CD4-positive, alpha-beta T cell treated with Interleukin-21 for 1 hour (primary cell): ENCODE results near the gene SLC30A9.

Experiments used
- DNase-seq: peaks from one replicate; pipeline ENCODE4 v3.0.0-alpha.2; 2020

SLC30A9 gene

DNA sequence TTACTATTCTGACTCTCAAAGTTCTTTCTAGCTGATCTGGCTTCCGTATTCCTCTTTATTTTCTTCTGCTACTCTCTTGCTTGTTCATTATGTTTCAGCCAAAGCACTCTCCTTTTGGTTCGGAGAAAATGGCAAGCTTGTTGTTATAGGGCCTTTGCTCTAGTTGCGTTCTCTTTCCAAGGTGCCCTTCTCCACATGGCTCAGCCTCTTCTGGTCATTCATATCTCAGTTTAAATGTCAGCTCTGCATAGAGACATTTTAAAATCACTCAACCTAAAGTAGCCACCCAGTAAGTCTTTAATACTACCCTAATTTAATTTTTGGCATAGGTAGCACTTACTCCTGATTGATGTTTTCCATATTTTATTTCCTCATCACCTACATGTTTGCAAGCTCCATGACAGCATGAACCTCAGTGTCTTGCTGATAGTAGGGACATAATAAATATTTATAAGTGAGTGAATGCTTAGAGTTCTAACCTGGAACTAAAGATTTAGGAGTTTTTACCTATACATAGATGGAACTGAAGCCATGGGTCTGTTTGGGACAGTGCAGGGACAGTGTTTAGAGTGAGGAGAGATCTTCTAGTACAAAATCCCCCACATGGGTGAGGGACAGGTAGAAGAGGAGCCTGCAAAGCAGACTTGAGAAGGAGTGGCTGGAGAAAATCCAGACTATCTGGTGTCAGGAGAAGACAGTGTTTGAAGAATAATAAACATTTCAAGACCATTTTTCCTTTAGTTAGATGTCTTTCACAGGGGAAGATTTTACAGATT lies 17.9 kb downstream of the SLC30A9 start:
- DNase-seq, result no peak

DNA sequence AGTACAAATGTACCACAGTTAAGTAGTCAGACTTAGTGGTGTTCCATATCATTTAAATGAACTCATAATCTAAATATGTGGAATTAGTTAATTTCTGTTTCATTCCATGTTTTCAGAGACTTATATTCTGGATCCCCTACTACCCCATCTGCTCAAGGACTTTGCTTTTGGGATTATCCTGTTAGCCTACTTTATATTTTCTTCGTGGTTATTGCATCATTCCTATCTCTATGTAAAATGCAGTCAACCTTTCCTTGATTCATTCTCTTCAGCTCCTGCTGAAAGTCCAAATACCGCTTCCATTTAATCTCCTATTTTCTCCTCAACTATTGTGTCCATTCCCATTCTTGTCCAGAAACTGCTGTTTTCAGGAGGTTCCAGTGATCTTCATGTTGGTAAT lies 25.1 kb downstream of the SLC30A9 start:
- DNase-seq, result no peak

DNA sequence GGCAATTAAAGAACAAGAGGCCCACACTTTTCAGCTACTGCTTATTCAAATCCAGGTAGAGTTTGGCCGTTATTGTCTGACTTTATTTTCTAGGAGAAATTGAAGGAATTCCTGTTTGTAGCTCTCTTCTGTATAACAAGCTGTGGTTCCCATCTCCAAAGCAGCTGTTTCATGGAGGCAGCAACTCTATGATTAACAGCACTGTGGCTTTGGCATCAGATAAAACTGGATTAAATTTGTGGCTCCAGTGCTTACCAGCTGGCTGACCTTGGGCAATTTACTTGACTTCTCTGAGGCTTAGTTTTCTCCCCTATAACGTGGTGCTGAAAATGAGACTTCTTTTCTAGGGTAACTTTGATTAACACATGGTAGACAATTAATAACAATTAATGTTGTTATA lies 28.1 kb downstream of the SLC30A9 start:
- DNase-seq, result no peak

DNA sequence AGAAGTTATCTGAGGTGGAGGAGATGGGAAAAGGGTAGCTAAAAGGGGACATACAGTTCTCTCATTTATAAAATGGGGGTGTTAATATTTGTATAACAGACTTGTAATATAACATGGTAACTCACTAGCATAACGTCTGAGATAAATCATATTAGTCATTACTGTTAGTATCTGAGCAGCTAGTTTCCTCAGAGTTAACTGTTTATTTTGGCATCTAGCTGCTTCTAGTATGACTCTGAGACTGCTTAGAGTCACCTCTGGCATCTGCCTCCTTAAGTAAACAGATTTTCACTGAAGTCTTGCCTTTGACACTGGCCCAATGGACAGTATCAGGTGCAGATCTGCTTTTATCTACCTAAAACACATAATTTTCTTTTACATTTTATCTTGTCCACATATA lies 58.1 kb downstream of the SLC30A9 start:
- DNase-seq, result no peak

DNA sequence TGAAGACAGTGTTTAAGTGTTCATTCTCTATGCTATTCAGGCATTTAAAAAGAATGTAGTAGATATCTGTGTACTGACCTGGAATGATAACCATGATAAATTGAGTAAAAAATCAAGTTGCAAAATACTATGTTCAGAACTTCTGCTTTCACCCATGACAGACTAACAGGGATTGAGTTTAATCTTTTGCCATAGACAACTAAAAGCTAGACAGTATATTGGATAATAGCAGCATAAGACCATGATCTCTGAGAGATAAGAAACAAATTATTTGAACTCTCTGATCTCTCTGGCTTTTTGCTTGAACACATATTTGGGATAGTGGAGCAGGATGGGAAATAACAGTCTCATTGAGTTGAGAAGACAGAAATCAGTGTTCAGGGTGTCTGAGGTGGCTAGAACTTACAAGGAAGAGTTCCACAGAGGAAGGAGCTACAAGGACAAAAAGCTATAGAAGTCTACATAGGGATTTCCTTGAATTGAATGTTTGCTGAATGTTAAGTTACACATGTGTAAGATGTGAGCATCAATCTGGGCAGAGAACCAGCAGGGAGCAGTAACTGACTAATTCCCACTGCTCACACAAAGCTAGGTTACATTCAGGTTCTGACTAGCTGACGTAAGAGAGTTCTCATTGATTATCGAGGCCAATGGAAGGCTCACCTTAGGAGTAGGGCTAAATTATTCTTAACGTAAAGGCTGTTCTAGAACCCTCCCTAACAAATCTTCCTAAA lies 60.4 kb downstream of the SLC30A9 start:
- no peak for DNase-seq

DNA sequence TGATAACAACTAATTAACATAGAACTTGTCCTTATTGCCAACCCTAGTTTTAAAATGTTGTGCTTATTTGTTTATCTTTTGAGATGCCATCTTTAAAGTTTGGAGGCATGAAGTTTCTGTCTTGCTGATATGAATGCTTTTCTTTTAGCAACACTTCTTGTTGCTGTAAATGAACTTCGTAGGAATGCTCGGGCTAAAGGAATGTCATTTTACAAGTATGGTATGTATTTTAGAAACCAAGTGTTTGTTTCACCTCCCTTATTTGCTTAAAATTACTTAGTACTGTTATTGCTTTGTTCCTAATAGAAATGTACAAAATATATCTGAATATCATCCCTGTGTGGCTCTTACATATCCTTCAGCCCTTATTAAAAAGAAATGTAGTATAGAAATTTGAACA lies 76.1 kb downstream of the SLC30A9 start:
- no peak for DNase-seq

DNA sequence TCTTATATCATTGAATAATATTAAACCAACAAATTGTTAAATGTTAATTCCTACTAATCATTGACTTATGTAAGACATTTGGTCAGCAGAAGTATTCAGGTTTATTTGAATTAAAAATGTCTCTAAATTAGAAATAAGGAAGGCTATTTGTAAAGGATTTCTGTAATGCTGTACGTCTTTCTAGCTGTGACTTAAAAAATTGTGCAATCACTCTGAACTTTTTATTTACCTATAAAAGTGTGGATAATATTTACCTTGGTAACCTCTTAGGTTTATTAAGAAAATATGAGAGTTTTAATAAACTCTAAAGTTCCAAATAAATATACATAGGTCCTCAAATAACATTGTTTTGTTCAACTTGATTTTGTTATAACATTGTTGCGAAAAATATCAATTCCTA lies 76.9 kb downstream of the SLC30A9 start:
- no peak for DNase-seq

DNA sequence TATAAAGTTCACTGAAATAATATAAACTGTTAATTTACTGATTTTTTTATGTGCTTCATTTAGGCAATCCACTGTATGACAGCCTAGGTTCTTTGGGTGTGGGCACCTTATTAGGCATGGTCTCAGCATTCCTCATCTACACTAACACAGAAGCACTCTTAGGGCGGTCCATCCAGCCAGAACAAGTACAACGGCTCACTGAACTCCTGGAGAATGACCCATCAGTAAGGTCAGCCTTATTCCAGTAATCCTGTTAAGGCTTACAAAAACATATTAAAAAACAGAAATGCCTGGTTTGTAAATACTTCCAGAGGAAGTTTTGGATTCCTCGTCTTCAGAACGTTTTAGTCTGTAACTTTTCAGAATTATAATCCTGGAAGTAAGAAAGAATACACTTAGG lies 80.1 kb downstream of the SLC30A9 start:
- DNase-seq, result no peak

DNA sequence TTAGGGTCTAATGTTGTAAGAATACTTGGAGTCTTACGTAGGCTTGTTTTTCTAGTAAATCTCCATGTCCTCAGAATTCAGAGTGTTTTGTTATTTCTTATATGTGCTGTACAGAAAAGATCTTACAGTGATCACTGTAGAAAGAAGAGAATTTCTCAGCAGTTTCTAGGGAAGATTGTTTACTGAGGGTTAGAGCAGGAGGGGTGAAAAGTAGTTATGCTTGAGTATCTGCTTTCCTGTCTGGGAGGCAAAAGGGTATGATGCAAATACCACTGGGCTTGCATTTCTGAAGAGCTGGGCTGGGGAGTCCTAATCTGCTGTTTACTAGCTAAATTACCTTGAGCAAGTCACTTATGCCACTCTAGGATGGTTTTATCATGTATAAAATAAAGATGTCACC lies 84.0 kb downstream of the SLC30A9 start:
- DNase-seq, result no peak

DNA sequence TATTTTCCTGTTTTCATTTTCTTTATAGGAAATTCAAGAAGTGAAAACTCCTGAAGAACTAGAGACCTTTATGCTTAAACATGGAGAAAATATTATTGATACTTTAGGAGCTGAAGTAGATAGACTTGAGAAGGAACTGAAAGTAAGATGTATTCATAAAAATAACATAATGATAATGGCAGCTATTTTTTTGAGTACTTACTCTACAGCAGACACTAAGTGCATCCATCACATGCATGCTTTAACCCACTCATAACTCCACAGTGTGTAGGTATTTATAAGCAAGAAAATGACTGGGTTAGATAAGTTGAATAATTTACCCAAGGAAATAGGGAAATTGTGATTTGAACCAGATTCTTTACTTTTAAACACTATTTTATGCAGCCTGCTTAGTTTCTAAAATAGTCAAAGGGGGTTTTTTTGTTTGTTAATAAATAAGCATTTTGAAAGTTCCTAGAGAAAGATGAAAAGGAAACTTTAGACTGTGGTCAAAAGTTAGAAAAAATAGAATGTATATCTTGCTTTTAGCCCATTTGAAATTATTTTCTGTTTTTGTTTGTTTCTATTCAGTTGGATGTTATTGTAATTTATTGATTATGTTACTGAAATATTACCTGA lies 88.0 kb downstream of the SLC30A9 start:
- no peak for DNase-seq

DNA sequence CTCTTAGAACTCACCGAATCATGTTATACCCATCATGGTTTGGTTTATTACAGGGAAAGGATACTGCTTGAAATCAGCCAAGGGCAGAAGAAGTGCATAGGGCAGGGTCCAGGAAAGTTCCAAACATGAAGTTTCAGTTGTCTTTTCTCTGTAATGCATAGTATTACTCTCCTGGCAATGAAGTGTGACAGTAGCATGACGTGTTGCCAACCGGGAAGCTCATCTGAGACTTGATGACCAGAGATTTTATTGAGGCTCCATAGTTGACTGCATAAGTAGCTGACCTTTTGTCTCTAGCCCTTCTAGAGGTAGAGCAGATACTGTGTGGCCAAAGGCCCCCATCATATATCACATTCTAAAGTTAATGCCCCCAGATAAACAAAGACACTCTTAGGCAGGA lies 90.0 kb downstream of the SLC30A9 start:
- no peak for DNase-seq

DNA sequence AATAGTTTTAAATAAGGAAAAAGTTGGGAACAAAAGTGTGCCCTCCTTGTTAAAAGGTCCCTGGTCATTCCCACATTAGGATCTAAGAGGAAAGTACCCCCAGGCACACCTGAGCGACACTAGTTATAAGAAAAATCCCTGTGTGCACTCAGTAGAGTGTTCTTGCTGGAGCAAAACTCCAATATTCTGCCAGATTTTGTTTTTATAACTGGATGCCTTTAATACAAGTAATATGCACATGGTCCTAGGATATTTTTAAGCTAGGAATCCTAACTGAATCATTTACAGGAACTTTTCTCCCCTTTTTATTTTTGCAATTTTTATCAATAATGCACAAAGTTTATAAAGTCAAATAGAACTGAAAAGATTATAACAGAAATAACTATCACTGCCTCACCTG lies 93.5 kb downstream of the SLC30A9 start:
- no peak for DNase-seq

DNA sequence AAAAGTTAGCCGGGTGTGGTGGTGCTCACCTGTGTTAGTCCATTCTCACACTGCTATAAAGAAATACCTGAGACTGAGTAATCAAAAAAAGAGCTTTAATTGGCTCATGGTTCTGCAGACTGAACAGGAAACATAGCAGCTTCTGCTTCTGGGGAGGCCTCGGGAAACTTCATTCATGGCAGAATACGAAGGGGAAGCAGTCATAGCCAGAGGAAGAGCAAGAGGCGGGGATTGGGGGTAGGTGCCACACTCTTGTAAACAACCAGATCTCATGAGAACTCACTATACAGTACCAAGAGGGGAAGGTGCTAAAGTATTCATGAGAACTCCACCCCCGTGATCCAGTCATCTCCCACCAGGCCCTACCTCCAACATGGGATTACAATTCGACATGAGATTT lies 98.1 kb downstream of the SLC30A9 start:
- DNase-seq, result no peak

DNA sequence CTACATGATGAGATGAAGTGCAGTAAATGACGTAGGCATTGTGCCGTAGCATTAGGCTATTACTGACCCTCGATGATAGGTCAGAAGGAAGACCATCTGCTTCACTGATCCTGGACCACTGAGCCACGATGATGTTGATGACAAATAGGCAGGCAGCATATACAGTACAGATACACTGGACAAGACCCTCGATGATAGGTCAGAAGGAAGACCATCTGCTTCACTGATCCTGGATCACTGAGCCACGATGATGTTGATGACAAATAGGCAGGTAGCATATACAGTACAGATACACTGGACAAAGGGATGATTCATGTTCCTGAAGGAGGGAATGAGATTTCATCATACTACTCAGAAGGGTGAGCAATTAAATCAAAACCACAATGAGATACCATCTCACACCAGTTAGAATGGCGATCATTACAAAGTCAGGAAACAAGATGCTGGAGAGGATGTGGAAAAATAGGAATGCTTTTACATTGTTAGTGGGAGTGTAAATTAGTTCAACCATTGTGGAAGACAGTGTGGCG lies 111.2 kb downstream of the SLC30A9 start:
- DNase-seq, result no peak

DNA sequence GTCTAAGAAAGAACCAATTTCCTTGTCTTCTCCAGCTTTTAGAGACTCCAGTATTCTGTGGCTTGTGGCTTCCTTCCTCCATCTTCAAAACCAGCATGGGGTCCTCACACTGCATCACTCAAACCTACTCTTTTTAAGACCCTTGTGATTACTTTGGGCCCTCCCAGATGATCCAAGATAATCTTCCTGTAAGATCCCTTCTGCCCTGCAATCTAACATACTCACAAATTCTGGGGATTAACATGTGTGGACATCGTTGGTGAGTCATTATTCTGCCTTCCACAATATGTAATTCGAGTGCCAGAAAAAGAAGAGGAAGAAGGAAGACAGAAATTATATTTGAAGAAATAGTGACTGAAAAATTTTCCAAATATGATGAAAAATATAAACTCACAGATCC lies 114.2 kb downstream of the SLC30A9 start:
- DNase-seq, result no peak

DNA sequence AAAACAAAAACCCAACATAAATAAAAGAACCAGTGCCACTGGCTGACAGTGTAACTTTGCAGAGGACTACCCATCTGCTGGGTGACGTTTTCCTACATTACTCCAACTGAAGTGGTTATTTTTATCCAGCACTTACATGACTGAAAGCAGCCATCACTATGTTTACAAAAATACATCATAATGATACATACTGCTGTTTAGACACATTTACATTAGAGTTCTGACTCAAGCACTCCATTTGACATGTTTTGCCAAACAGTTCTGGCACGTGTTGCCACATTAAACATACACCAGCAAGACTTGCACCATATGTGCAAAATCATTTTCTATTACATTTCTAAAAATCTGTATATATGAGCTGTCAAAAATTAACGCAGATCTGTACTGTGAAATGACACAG lies 122.5 kb downstream of the SLC30A9 start:
- DNase-seq, result no peak

DNA sequence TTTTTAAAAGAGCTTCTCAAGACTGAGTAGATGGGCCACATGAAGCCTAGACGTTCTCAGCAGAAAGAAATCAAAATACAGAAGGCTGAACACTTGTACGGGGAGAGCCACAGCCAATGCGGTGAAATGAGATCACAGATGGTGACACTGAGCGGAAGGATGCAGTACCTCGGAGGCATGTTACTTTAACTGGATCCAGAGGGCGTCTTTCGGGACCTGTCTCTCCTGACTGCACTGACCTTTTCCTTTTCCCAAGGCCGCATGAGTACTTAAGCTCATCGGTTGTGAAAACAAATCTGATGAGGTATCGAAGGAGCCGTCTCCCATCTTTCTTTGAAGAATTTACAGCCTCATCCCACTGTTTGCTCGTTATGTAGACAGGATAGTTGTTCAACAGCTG lies 129.6 kb downstream of the SLC30A9 start:
- no peak for DNase-seq

DNA sequence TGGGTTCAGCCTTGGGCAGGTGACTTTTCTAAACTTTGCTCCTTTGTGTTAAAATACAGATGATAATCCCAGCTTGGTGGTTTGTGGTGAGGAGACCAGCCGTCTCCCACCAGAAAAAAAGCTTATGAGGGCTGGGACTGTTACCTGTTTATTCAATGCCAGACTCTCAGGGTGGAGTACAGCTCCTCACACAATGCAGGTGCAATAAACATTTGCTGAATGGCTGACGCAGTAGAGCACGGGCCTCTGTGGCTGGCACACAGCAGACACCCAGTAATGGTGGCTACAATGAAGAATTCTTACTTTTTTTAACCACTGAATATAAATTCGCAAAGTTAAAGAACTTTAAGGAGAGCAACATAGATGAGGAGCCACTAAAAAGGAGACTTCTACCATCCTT lies 131.9 kb downstream of the SLC30A9 start:
- DNase-seq, result no peak

DNA sequence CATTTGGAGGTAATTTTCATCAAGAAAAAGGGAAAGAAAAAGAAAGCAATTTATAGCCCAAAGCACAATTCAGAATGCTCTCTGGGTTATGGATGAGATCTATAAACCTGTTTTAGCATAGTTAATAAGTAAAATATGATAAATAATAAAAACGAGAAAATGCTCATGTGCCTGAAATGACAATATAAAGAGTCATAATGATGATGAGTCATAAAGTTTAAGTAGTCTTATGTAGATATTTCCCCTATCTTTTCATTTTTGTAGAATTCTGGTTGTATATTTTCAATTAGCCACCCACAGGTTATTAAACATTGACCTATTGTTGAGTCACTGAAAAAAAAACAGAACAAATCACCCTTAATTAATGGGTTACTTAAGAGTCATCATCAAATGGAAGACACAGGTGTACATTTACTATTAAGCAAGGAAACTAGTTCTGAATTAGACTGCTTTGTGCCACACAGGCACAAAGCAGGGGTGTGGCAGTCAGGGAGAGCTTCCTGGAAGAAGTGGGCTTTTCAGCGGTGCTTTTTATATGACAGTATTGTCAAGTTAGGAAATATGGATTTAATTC lies 132.8 kb downstream of the SLC30A9 start:
- DNase-seq, result no peak

DNA sequence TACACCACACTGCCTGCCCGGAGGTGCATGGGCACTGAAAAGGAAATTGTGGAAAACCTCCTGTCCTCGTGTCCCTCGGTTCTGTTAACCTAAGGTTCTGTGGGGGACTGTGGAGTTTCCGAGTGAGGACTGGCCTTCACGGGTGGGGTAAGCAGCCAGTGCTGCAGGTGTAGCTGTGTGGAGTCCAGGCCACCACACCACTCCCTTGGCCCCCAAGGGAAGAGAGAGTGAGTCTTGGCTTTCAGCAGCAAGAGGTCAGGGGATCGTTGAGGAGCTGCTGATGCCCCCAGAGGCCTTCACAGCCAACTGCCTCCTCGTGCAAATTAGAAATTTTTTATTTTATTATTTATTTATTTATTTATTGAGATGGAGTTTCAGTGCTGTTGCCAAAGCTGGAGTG lies 141.8 kb downstream of the SLC30A9 start:
- no peak for DNase-seq

DNA sequence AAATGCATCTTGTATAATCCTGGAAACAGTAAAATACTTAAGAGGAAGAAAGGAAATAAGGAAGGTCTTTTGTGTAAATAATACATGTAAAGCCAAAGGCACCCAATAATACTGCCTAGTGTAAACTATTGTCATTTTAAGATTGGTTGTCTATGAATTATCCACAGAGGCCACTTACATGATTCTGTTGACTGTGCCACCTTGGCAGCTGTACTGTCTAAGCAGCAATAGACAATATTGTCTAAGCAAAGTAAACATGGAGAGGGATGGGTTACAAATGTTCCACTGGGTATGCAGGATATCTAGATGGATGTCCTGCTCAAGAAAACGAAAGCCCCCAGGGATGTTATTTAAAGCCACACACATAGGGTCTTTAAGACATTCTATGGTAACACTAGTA lies 142.7 kb downstream of the SLC30A9 start:
- DNase-seq, result no peak

DNA sequence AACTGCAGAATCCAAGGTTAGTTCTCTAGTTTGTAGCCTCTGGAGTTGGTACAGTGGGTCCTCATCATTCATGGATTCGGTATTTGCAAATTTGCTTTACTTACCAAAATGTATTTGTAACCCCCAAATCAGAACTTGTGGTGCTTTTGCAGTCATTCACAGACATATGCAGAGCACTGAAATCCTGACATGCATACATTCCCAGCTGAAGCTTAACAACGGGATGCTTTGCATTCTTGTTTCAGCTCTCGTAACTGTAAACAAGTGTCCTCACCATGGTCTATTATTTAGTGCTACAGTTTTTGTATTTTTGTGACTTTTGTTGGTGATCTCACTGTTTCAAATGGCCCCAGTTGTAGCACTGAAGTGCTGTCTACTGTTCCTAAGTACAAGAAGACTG lies 146.0 kb downstream of the SLC30A9 start:
- DNase-seq, result no peak
